Raji (cell line): ENCODE data around the gene ZWILCH.

Source experiments
- POLR2A ChIP-seq: IDR thresholded peaks from 2 replicates; pipeline ENCODE4 v1.6.1; 2011; ENCODE audit warnings: low read depth, low read length, control low read depth; ENCODE audit not compliant: insufficient read depth

Gene ZWILCH

DNA sequence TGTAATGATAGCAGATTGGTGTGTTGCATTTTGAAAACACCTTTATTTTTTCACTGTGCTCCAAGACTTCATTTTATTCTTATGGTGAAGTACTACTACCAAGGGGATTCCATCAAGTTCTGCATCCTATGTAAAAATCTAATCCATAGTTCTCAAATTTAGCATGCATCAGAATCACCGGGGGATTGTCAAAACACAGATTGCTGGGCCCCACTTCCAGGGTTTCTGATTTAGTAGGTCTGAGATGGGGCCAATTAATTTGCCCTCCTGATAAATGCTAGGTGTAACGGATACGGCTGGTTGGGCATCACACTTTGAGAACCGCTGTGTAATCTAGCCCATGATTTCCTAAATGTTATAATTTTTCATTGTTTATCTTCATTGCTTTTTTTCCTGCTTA, 692 bp downstream of the ZWILCH start:
- no peak for TF ChIP-seq POLR2A

GRCh38 chr15:66508293-66508883, 3.3 kb downstream of the ZWILCH start:
- no peak for TF ChIP-seq POLR2A

- no peak for TF ChIP-seq POLR2A
Measured at GRCh38 chr15:66514586-66514985, 9.5 kb downstream of the ZWILCH start.

- no peak for TF ChIP-seq POLR2A
Measured at GRCh38 chr15:66515901-66516322, 10.8 kb downstream of the ZWILCH start.

- no peak for TF ChIP-seq POLR2A
Measured at GRCh38 chr15:66523926-66524325, 18.8 kb downstream of the ZWILCH start.

DNA sequence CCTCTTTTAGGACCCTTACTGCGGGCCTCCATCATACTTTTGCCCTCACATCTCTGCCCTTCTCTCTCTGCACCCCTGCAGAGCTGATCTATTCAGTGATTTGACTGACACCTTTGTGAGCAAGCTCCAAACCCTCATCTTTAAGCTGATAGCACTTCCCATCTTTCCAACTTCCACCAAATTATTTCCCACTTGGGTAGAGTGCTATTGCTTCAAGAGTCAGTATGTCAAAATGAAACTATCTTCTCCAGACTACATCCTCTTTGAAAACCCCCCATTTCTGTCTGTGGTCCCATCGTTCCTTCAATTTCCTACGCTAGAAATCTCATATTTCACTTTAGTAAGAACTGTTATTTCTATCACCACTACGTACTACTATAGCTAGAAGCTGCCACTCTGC, 19.7 kb downstream of the ZWILCH start:
- no peak for TF ChIP-seq POLR2A

- no peak for TF ChIP-seq POLR2A
Measured at GRCh38 chr15:66535056-66535455, 29.9 kb downstream of the ZWILCH start.

DNA sequence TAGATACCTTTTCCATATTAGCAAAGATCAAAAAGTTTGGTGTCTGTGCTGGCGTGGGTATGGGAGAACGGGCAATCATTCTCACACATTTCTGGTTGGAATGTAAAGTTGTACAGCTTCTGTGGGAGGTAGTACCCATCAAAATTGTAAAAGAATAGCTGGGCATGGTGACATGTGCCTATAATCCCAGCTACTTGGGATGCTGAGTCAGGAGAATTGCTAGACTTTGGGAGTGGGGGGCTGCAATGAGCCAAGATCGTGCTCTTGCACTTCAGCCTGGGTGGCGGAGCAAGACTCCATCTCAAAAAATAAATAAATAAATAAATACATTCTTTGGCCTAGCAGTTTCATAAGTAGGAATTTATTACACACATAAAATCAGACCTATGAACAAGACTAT, 37.8 kb downstream of the ZWILCH start:
- TF ChIP-seq POLR2A = no peak

GRCh38 chr15:66545255-66545654, 40.1 kb downstream of the ZWILCH start:
- no peak for TF ChIP-seq POLR2A

DNA sequence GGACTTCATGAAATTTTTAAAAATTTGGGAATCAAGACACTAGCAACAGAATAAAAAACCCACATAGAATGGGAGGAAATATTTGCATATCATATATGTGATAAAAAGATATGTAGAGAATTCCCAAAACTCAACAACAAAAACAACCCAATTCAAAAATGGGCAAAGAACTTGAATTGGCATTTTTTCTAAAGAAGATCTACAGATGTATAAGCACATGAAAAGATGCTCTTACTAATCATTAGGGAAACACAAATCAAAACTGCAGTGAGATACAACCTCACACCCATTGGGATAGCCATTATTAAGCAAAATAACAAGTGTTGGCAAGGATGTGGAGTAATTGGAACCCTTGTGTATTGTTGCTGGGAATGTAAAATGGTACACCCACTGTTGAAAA, 50.6 kb downstream of the ZWILCH start:
- TF ChIP-seq POLR2A = no peak

DNA sequence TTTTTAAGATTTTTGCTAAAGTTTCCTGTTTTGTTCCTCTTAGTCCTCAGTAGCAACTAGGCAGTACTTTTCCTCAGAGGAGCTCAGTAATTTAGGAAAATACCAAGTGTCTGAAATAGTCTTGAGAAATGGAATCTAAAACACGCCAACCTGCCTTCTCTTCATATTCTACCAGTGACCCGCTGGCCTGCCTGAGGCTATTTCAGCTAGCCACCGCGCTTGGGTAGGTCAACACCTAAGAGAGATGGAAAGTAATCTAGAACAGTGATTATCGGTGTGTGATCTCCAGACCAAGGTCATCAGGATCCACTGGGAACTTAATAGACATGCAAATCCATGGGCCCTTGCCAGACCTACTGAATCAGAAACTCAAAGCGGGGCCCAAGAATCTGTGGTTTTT, 53.1 kb downstream of the ZWILCH start:
- no peak for TF ChIP-seq POLR2A

- TF ChIP-seq POLR2A = no peak
Measured at GRCh38 chr15:66560856-66561525, 55.9 kb downstream of the ZWILCH start.

DNA sequence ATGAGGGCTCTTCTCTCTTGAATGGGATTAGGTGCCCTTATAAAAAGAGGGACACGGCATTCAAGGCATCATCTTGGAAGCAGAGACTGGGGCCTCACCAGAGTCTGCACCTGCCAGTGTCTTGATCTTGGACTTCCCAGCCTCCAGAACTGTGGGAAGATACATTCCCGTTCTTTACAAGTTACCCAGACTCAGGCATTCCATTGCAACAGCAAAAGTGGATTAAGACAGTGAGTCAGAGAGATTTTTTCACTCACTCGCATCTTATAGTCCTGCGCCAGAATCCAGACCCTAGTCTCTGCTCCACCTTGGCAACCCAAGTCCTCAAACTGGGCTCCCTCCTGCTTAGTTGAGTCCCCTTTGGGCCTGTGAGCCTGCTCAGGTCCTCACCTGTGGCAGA, 58.0 kb downstream of the ZWILCH start:
- no peak for TF ChIP-seq POLR2A

DNA sequence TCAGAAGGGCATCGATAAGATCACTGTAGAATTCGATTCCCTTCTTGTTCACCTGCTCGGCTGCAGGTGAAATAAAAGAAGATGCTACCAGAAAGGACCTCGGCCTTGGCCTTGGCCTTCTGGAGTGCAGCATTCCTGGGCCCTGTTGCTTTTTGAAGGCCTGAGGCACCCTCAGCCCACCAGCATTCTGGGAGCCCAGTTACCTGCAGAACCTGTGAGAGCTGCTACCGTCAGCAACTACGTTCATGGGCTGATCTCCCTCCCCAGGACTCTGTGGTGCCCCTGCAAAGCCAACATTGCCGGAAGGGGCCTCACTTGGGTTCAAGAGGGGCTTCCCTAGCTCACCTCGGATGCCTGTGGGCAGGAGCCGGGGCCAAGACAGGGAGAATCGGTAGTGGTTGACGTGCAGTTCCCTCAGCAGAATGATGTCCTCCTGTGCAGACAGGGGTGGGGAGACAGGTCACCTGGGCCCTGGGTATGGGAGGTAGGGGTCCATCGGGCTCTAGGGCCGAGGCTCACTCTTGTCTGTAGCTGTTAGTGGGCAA, 58.5 kb downstream of the ZWILCH start:
- TF ChIP-seq POLR2A = no peak

DNA sequence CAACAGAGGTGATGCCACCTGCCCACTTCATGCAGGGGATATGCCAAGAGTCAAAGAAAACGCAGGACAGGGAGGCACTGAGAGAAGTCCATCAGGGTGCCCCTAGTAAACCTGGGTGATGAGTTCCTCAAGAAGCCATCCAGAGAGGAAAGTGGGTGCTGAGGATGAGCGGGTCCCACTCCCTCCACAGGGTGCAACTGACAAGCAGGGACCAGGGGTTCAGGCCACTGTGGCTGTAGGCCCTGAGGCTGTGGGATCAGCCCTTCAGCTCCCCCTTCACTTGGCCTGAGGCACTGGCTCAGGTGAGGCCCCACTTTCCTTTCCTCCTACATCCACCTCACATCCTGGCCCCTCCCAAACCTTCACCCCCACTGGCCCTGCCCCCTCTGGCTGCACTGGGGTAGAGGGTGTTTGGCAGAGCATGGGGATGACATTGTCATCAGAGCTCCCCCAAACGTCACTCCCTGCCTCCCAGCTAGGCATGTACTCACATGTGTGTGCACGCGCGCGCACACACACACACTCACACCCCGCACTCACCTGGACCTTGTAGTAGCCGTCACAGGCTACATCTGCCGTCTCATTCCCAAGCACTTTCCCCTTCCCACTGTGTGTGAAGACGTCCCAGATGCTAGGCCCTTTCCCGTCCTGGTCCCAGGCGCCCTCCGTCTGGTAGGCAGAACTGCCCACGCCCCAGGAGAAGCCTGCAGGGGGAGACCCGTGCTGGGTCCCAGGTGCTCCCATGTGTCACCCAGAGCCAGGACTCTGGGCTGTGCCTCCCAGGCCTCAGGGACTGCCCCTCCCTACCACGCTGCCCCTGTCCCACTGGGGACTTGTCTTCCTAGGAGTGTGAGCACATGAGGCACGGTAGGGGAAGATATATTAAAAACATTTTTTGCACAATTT, 59.3 kb downstream of the ZWILCH start:
- no peak for TF ChIP-seq POLR2A
